GM19351 (cell line): ENCODE measurements around the gene FBXL14.

ENCODE experiments used
- ATAC-seq: cut with Tn5 transposase; IDR thresholded peaks from one replicate; pipeline ENCODE4 v1.9.1; 2021; ENCODE audit warnings: mild to moderate bottlenecking, moderate library complexity; ENCODE audit not compliant: unreplicated experiment

Gene FBXL14

GRCh38 chr12:1540690-1541089 lies 53.7 kb downstream of the FBXL14 start:
- no peak for ATAC-seq

- ATAC-seq: no peak
Measured at GRCh38 chr12:1539135-1539534, 55.2 kb downstream of the FBXL14 start.

- no peak for ATAC-seq
Measured at GRCh38 chr12:1536817-1537216, 57.6 kb downstream of the FBXL14 start.

GRCh38 chr12:1534748-1535147 lies 59.6 kb downstream of the FBXL14 start:
- no peak for ATAC-seq

GRCh38 chr12:1533602-1534304 lies 60.6 kb downstream of the FBXL14 start:
- peak; percentile 47 for ATAC-seq

- ATAC-seq: peak; percentile 31
Measured at GRCh38 chr12:1533205-1533601, 61.2 kb downstream of the FBXL14 start.

GRCh38 chr12:1532375-1533165 lies 61.8 kb downstream of the FBXL14 start:
- no peak for ATAC-seq

- ATAC-seq: no peak
Measured at GRCh38 chr12:1531654-1532374, 62.6 kb downstream of the FBXL14 start.

GRCh38 chr12:1531153-1531653 lies 63.2 kb downstream of the FBXL14 start:
- ATAC-seq: no peak

- ATAC-seq: no peak
Measured at GRCh38 chr12:1530592-1531152, 63.7 kb downstream of the FBXL14 start.

GRCh38 chr12:1529862-1530591 lies 64.4 kb downstream of the FBXL14 start:
- ATAC-seq: no peak

GRCh38 chr12:1529228-1529861 lies 65.0 kb downstream of the FBXL14 start:
- no peak for ATAC-seq

GRCh38 chr12:1528791-1529190 lies 65.6 kb downstream of the FBXL14 start:
- no peak for ATAC-seq

- ATAC-seq: no peak
Measured at GRCh38 chr12:1527789-1528188, 66.6 kb downstream of the FBXL14 start.

GRCh38 chr12:1525858-1526257 lies 68.5 kb downstream of the FBXL14 start:
- ATAC-seq: no peak

GRCh38 chr12:1523558-1524050 lies 70.8 kb downstream of the FBXL14 start:
- ATAC-seq: no peak

GRCh38 chr12:1523046-1523445 lies 71.3 kb downstream of the FBXL14 start:
- ATAC-seq: no peak

GRCh38 chr12:1519642-1520041 lies 74.7 kb downstream of the FBXL14 start:
- ATAC-seq: no peak

GRCh38 chr12:1518591-1519516 lies 75.5 kb downstream of the FBXL14 start:
- ATAC-seq: no peak
